Measurements from ENCODE around the gene CCDC93. TPM values are rescaled to one million over a fixed set of nuclear protein-coding genes. Genes with fewer than 3 reads are reported as not detected.
A peak's percentile ranks its signal among the peaks of the same experiment; 100 is the strongest.

Gene CCDC93
- total RNA-seq, 4 donors from 2014 or later, result 41.6 to 450 (median 80.7) TPM

- intact Hi-C loops (cut with DNase I; ENCODE audit: low total_unique reads) (no loop called here), in situ Hi-C loops (cut with MboI; ENCODE audit: low pct_ligation_motif_present in 1 of 4, low pct_unique_long_range_greater_than_20kb in 1 of 4, low sequenced_read_pairs in 3 of 4) (no loop called here)
- Histone ChIP-seq H3K4me3 (peak overlapping the region; percentile 90 to 94 (median 92)), H3K9me3 (no peaks in the 10 kb centered on the region), H3K4me1 (peaks cover 0 to 27% (median 16%) of the 10 kb centered on the region in 4 donors), H3K27me3 (no peaks in the 10 kb centered on the region), H3K27ac (peak overlapping the region; percentile 88 to 92 (median 90)), H3K36me3 (peaks cover 0 to 4% (median 2%) of the 10 kb centered on the region in 4 donors)
- DNase-seq, result peak; percentile 68
- peak in 1 of 3 donors; percentile 35 for TF ChIP-seq POLR2AphosphoS5 (IDR thresholded peaks at IDR 0.05)
- TF ChIP-seq POLR2A (IDR thresholded peaks at IDR 0.05), result no peak
- no peak for TF ChIP-seq EP300 (IDR thresholded peaks at IDR 0.05; ENCODE audit: low read depth)
- peak in 1 of 5 experiments; percentile 4 for TF ChIP-seq CTCF (IDR thresholded peaks at IDR 0.05)
- WGBS, 2 donors (ENCODE audit: low coverage in 1 of 2), result 1% methylated on average over 37 of the region's 48 CpGs; no CpG with 5 or more reads in 1 of the 2 donors
Observed at GRCh38 chr2:118013221-118013723, 598 bp downstream of the CCDC93 start.

GRCh38 chr2:118012778-118013177, 1.1 kb downstream of the CCDC93 start:
- H3K4me1 ChIP-seq, result peaks cover 0 to 27% (median 16%) of the 10 kb centered on the region in 4 donors
- H3K36me3 ChIP-seq, result peaks cover 0 to 9% (median 4%) of the 10 kb centered on the region in 4 donors
- in situ Hi-C loops (cut with MboI; ENCODE audit: low pct_ligation_motif_present in 1 of 4, low pct_unique_long_range_greater_than_20kb in 1 of 4, low sequenced_read_pairs in 3 of 4), result no loop called here
- H3K9me3 ChIP-seq, result no peaks in the 10 kb centered on the region
- H3K4me3 ChIP-seq, result peak overlapping the region; percentile 90 to 94 (median 92)
- peak overlapping the region; percentile 88 to 92 (median 90) for H3K27ac ChIP-seq
- no peak for TF ChIP-seq EP300 (IDR thresholded peaks at IDR 0.05; ENCODE audit: low read depth)
- TF ChIP-seq POLR2A (IDR thresholded peaks at IDR 0.05), result no peak
- no peak for TF ChIP-seq POLR2AphosphoS5 (IDR thresholded peaks at IDR 0.05)
- no peak for TF ChIP-seq CTCF (IDR thresholded peaks at IDR 0.05)
- no peaks in the 10 kb centered on the region for H3K27me3 ChIP-seq
- WGBS, 2 donors (ENCODE audit: low coverage in 1 of 2), result 34 to 67% methylated on average over 1 to 6 of the region's 6 CpGs
- DNase-seq, result no peak
- intact Hi-C loops (cut with DNase I; ENCODE audit: low total_unique reads), result no loop called here

GRCh38 chr2:118010473-118010872, 3.4 kb downstream of the CCDC93 start:
- H3K4me1 ChIP-seq, result peaks cover 0 to 27% (median 16%) of the 10 kb centered on the region in 4 donors
- H3K4me3 ChIP-seq, result no peak overlapping the region
- intact Hi-C loops (cut with DNase I; ENCODE audit: low total_unique reads), result no loop called here
- H3K9me3 ChIP-seq, result no peaks in the 10 kb centered on the region
- H3K27ac ChIP-seq, result no peak overlapping the region
- peaks cover 0 to 28% (median 10%) of the 10 kb centered on the region in 4 donors for H3K36me3 ChIP-seq
- TF ChIP-seq POLR2A (IDR thresholded peaks at IDR 0.05) (no peak), CTCF (IDR thresholded peaks at IDR 0.05) (no peak), POLR2AphosphoS5 (IDR thresholded peaks at IDR 0.05) (no peak), EP300 (IDR thresholded peaks at IDR 0.05; ENCODE audit: low read depth) (no peak)
- in situ Hi-C loops (cut with MboI; ENCODE audit: low pct_ligation_motif_present in 1 of 4, low pct_unique_long_range_greater_than_20kb in 1 of 4, low sequenced_read_pairs in 3 of 4), result no loop called here
- H3K27me3 ChIP-seq, result no peaks in the 10 kb centered on the region
- DNase-seq, result no peak

GRCh38 chr2:118006861-118007260, 7.0 kb downstream of the CCDC93 start:
- no peak for TF ChIP-seq POLR2AphosphoS5 (IDR thresholded peaks at IDR 0.05)
- no peaks in the 10 kb centered on the region for H3K9me3 ChIP-seq
- peaks cover 0 to 13% (median 2%) of the 10 kb centered on the region in 4 donors for H3K4me1 ChIP-seq
- no peaks in the 10 kb centered on the region for H3K27me3 ChIP-seq
- H3K4me3 ChIP-seq, result no peak overlapping the region
- H3K36me3 ChIP-seq, result peaks cover 0 to 37% (median 15%) of the 10 kb centered on the region in 4 donors
- intact Hi-C loops (cut with DNase I; ENCODE audit: low total_unique reads) (loop anchor here (10.0 kb wide), 1 partner anchor 172 kb away; no protein-coding TSS in a partner anchor), in situ Hi-C loops (cut with MboI; ENCODE audit: low pct_ligation_motif_present in 1 of 4, low pct_unique_long_range_greater_than_20kb in 1 of 4, low sequenced_read_pairs in 3 of 4) (loop anchor here in 3 of 4 donors (5.0 to 10.0 kb wide), 3 partner anchors 182 to 192 kb away; partner anchors contain the start of gene DDX18 (in 1 of the 3))
- H3K27ac ChIP-seq, result no peak overlapping the region
- DNase-seq, result no peak
- 81 to 100% methylated on average over 2 of the region's 2 CpGs for WGBS, 2 donors (ENCODE audit: low coverage in 1 of 2)
